22Rv1 (cell line): ENCODE measurements around the gene MAU2.

Experiments
- CTCF ChIP-seq: fragments of 450-650 bp; IDR thresholded peaks from 2 replicates; pipeline ENCODE4 v1.5.1; 2017; ENCODE audit warnings: mild to moderate bottlenecking
- ZFX ChIP-seq: fragments of 450-650 bp; IDR thresholded peaks from 2 replicates; pipeline ENCODE4 v1.6.1; 2017; ENCODE audit warnings: antibody characterized with exemption, borderline replicate concordance

DNA sequence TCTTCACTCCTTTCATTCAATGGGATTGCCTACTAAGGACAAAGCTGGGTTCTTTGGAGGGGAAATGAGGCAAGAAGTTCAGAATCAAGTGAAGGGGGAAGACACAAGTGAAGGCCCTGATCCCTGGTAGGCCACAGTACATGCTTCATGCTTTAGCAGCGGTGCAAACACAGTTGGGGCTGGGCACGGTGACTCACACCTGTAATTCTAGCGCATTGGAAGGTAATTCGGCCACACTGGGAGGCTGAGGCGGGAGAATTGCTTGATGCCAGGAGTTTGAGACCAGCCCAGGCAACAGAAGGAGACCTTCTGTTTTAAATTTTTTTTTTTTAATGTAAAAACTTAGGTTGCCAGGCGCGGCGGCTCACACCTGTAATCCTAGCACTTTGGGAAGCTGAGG is 61.5 kb downstream of the MAU2 start:
- TF ChIP-seq CTCF (no peak), ZFX (no peak)
